ENCODE results near the gene PTPN21. TPM values are rescaled to one million over a fixed set of nuclear protein-coding genes. Genes with fewer than 3 reads are reported as not detected.

Gene PTPN21
- polyA plus RNA-seq, 1 of the 3 experiments (the other 2 are of a cell fraction) = 5.6 TPM

GRCh38 chr14:88562532-88562830, 7.7 kb upstream of the PTPN21 start:
- no peaks in the 10 kb centered on the region for H3K9me2 ChIP-seq
- H3K9ac ChIP-seq = peak overlapping the region; percentile 94
- peak overlapping the region; percentile 95 for H3K4me2 ChIP-seq
- H3K27me3 ChIP-seq (ENCODE audit: insufficient read depth) = no peaks in the 10 kb centered on the region
- H4K20me1 ChIP-seq (ENCODE audit: insufficient read depth) = peaks cover 27% of the 10 kb centered on the region
- H3K4me1 ChIP-seq (ENCODE audit: control insufficient read depth in 1 of 2, insufficient read depth in 2 of 2, low read depth in 1 of 2, low read length in 1 of 2) = peaks cover 0 to 15% of the 10 kb centered on the region in 2 experiments; a peak in 3 of 4 replicates
- peaks cover 23% of the 10 kb centered on the region for H3F3A ChIP-seq (replicated peaks; ENCODE audit: insufficient read depth)
- ChIA-PET CTCF (interaction anchor here (1.5 kb wide), 1 partner anchor 10 kb away, joined by 4 read pairs; no protein-coding TSS in a partner anchor), POLR2A (no interaction called here)
- peak overlapping the region; percentile 80 for H2AFZ ChIP-seq (ENCODE audit: low read depth)
- H3K79me2 ChIP-seq (ENCODE audit: insufficient read depth) = peaks cover 41% of the 10 kb centered on the region
- H3K9me3 ChIP-seq = no peaks in the 10 kb centered on the region
- H3K36me3 ChIP-seq (replicated peaks in 1 of 2; ENCODE audit: control insufficient read depth in 1 of 2, insufficient read depth in 2 of 2, low read length in 1 of 2) = peaks cover 3 to 14% of the 10 kb centered on the region in 2 experiments
- TF ChIP-seq MAX (IDR thresholded peaks at IDR 0.05; ENCODE audit: low read depth) (no peak), MXI1 (IDR thresholded peaks at IDR 0.05; ENCODE audit: low read depth, low read length) (no peak), FOXJ3 (CRISPR knock-in tag; IDR thresholded peaks at IDR 0.05) (no peak), GABPA (IDR thresholded peaks at IDR 0.05; ENCODE audit: low read depth) (no peak), POLR2AphosphoS5 (IDR thresholded peaks at IDR 0.05; ENCODE audit: low read depth, low read length) (no peak), CTCF (IDR thresholded peaks at IDR 0.05) (no peak), IRF3 (IDR thresholded peaks at IDR 0.05; ENCODE audit: low read depth, low read length) (no peak), RFX5 (IDR thresholded peaks at IDR 0.05; ENCODE audit: low read length) (no peak), MEF2A (IDR thresholded peaks at IDR 0.05; ENCODE audit: borderline replicate concordance, low read depth) (no peak), TCF12 (IDR thresholded peaks at IDR 0.05) (no peak), PBX3 (IDR thresholded peaks at IDR 0.05) (no peak), FOSL2 (IDR thresholded peaks at IDR 0.05; ENCODE audit: borderline replicate concordance, low read depth) (no peak), NRF1 (IDR thresholded peaks at IDR 0.05; ENCODE audit: low read depth, low read length) (no peak), NFIC (IDR thresholded peaks at IDR 0.05; ENCODE audit: borderline replicate concordance) (no peak), EP300 (IDR thresholded peaks at IDR 0.05; ENCODE audit: borderline replicate concordance in 1 of 2, low read depth in 1 of 2, low read length in 1 of 2) (no peak), USF2 (IDR thresholded peaks at IDR 0.05; ENCODE audit: borderline replicate concordance, low read depth, low read length) (no peak)
- H3K4me3 ChIP-seq (ENCODE audit: low read depth in 2 of 2, low read length in 1 of 2) = peak overlapping the region; percentile 81 to 96
- no peak overlapping the region; a peak in 1 of 4 replicates for H3K27ac ChIP-seq (ENCODE audit: low read depth in 2 of 2, low read length in 1 of 2)
- DNase-seq = no peak
- 25% methylated on average over 5 of the region's 5 CpGs for WGBS (ENCODE audit: low lambda C conversion rate)

All from SK-N-SH (cell line).